Stimulated activated effector memory CD8-positive, alpha-beta T cell treated with anti-CD3 and anti-CD28 coated beads, Interleukin-12 subunit alpha, Interleukin-12 subunit beta, amount 100 ng/mL, for 72 hours (primary cell): ENCODE results near the gene ZNF391.

Experiments
- ATAC-seq: fragments of 150-1000 bp; cut with Tn5 transposase; 2 replicates; pipeline ENCODE4 v1.10.0; 2021
- DNase-seq, 2 donors: peaks; one replicate each; pipeline ENCODE4 v3.0.0; 2021 to 2022; ENCODE audit warnings: low spot score in 2 of 2
- H3K27ac Mint-ChIP-seq: one replicate; pipeline ENCODE4 v1.8.0; 2022; ENCODE audit warnings: mild to moderate bottlenecking, mixed read lengths
- H3K36me3 Mint-ChIP-seq: one replicate; pipeline ENCODE4 v1.8.0; 2022; ENCODE audit warnings: mild to moderate bottlenecking, mixed read lengths
- H3K4me1 Mint-ChIP-seq: one replicate; pipeline ENCODE4 v1.8.0; 2022; ENCODE audit warnings: mixed read lengths
- H3K4me3 Mint-ChIP-seq: one replicate; pipeline ENCODE4 v1.8.0; 2022; ENCODE audit warnings: mild to moderate bottlenecking, mixed read lengths
- H3K9me3 Mint-ChIP-seq: one replicate; pipeline ENCODE4 v1.8.0; 2022; ENCODE audit warnings: mixed read lengths

The ZNF391 gene

GRCh38 chr6:27451660-27452390, 63.3 kb downstream of the ZNF391 start:
- peaks cover 41% of the 10 kb centered on the region for H3K9me3 Mint-ChIP-seq
- ATAC-seq (no peak), DNase-seq (no peak)
- no peak overlapping the region for H3K27ac Mint-ChIP-seq
- H3K4me1 Mint-ChIP-seq: no peaks in the 10 kb centered on the region
- H3K36me3 Mint-ChIP-seq: peaks cover 52% of the 10 kb centered on the region
- H3K4me3 Mint-ChIP-seq: no peak overlapping the region

DNA sequence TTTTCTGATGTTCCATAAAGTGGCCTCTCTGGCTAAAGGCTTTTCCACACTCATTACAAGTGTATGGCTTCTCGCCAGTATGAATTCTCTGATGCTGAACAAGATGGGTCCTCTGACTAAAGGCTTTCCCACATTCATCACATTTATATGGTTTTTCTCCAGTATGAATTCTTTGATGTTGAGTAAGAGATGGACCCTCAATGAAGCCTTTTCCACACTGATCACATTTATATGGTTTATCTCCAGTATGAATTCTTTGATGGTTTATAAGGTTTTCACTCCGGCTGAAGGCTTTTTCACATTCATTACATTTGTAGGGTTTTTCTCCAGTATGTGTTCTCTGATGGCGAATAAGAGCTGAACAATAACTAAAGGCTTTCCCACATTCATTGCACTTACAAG, 63.9 kb downstream of the ZNF391 start:
- no peak overlapping the region for H3K4me3 Mint-ChIP-seq
- no peaks in the 10 kb centered on the region for H3K4me1 Mint-ChIP-seq
- H3K27ac Mint-ChIP-seq: no peak overlapping the region
- DNase-seq (no peak), ATAC-seq (no peak)
- H3K9me3 Mint-ChIP-seq: peaks cover 41% of the 10 kb centered on the region
- H3K36me3 Mint-ChIP-seq: peaks cover 59% of the 10 kb centered on the region
